Measurements from ENCODE around the gene FAM78A.

DNA sequence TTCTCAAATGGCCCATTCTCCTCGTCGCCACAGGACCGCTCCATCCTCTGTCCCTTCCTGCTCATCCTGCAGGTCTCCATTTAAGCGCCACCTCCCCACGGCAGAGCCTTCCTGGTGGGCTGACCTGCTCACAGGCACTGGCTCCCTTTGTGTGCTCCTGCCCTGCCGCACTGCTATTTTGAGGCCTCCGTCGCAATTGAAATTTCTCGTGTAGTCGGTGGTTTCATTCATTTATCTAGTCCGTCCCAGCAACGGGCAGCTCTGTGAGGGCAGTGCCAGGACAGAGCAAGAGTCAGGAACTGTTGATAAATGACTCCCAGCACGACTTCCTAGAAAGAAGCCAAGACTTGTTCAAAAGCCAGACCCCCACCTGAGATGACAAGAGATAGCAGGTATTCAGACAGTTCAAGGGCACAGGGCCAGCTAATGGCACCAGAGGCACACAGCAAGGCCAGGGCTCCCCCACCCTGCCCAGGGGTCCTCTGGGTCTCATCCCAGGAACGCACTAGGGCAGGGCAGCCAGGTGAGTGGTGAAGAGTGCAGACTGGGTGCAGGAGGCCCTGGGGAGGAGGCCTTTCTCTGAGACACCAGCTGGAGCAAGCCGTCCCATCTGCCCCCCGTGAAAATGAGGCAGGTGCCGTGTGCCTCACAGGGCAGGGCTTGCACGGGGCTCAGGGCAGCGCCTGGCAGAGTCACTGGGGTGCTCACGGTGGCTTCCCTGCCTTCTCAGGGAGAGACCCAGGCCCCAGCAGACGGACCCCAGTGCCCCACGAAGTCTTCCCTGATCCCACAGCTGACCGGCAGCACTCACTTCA lies 36.9 kb downstream of the FAM78A start:
- TF ChIP-seq, protein P1, sequence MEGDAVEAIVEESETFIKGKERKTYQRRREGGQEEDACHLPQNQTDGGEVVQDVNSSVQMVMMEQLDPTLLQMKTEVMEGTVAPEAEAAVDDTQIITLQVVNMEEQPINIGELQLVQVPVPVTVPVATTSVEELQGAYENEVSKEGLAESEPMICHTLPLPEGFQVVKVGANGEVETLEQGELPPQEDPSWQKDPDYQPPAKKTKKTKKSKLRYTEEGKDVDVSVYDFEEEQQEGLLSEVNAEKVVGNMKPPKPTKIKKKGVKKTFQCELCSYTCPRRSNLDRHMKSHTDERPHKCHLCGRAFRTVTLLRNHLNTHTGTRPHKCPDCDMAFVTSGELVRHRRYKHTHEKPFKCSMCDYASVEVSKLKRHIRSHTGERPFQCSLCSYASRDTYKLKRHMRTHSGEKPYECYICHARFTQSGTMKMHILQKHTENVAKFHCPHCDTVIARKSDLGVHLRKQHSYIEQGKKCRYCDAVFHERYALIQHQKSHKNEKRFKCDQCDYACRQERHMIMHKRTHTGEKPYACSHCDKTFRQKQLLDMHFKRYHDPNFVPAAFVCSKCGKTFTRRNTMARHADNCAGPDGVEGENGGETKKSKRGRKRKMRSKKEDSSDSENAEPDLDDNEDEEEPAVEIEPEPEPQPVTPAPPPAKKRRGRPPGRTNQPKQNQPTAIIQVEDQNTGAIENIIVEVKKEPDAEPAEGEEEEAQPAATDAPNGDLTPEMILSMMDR (IDR thresholded peaks at IDR 0.05): no peak
- TF ChIP-seq EP300 (IDR thresholded peaks at IDR 0.05) (no peak), POLR2AphosphoS5 (IDR thresholded peaks at IDR 0.05) (no peak), POLR2A (IDR thresholded peaks at IDR 0.05) (no peak)

Data from sigmoid colon (tissue), 4 donors.